WTC11 (cell line): ENCODE data around the gene NKAIN4.

Experiments
- ATF3 ChIP-seq: sonication (generic); formaldehyde crosslinking; conservative IDR thresholded peaks from 2 replicates; pipeline ENCODE4 v1.8.1; 2022; ENCODE audit warnings: mild to moderate bottlenecking, missing genetic modification reagents
- CBFB ChIP-seq: sonication (generic); formaldehyde crosslinking; IDR thresholded peaks from 2 replicates; pipeline ENCODE4 v1.8.1; 2022; ENCODE audit warnings: mild to moderate bottlenecking, low read depth, missing genetic modification reagents
- CTCF ChIP-seq: fragments of 200-600 bp; IDR thresholded peaks from 2 replicates; pipeline ENCODE4 v1.8.0; 2022; ENCODE audit warnings: antibody characterized with exemption
- ESRRA ChIP-seq: sonication (generic); formaldehyde crosslinking; IDR thresholded peaks from 2 replicates; pipeline ENCODE4 v1.8.1; 2022; ENCODE audit warnings: mild to moderate bottlenecking, missing genetic modification reagents, borderline replicate concordance
- GABPB1 ChIP-seq: sonication (generic); formaldehyde crosslinking; IDR thresholded peaks from 2 replicates; pipeline ENCODE4 v1.8.1; 2023; ENCODE audit warnings: mild to moderate bottlenecking, missing genetic modification reagents
- HMGA2 ChIP-seq: fragments of 250-450 bp; sonication (Bioruptor Pico); IDR thresholded peaks from 2 replicates; pipeline ENCODE4 v1.4.0; 2021; ENCODE audit warnings: mild to moderate bottlenecking, moderate library complexity
- MAX ChIP-seq: sonication (generic); formaldehyde crosslinking; IDR thresholded peaks from 2 replicates; pipeline ENCODE4 v1.8.0; 2022; ENCODE audit warnings: mild to moderate bottlenecking, missing genetic modification reagents
- NFE2L1 ChIP-seq: sonication (generic); formaldehyde crosslinking; IDR thresholded peaks from 2 replicates; pipeline ENCODE4 v1.8.1; 2023; ENCODE audit warnings: missing genetic modification reagents
- SP1 ChIP-seq: sonication (generic); formaldehyde crosslinking; conservative IDR thresholded peaks from 2 replicates; pipeline ENCODE4 v1.8.1; 2022; ENCODE audit warnings: missing genetic modification reagents
- USF2 ChIP-seq: sonication (generic); formaldehyde crosslinking; IDR thresholded peaks from 2 replicates; pipeline ENCODE4 v1.8.1; 2023; ENCODE audit warnings: mild to moderate bottlenecking, missing genetic modification reagents, moderate library complexity

GRCh38 chr20:63236116-63236837 is 18.0 kb downstream of the NKAIN4 start:
- TF ChIP-seq MAX = no peak
- no peak for TF ChIP-seq ESRRA (CRISPR knock-in tag)
- TF ChIP-seq CBFB = no peak
- no peak for TF ChIP-seq NFE2L1 (CRISPR knock-in tag)
- no peak for TF ChIP-seq CTCF
- TF ChIP-seq USF2 (CRISPR knock-in tag) = no peak
- no peak for TF ChIP-seq HMGA2 (CRISPR knock-in tag)
- TF ChIP-seq SP1 (CRISPR knock-in tag) = no peak
- no peak for TF ChIP-seq GABPB1 (CRISPR knock-in tag)
- no peak for TF ChIP-seq ATF3
